Gastrocnemius medialis (tissue), 4 donors: ENCODE measurements around the gene BDNF. TPM values are rescaled to one million over a fixed set of nuclear protein-coding genes. Genes with fewer than 3 reads are reported as not detected.

Experiments
- ATAC-seq, 2 donors: fragments of 150-250 bp; one replicate each; pipeline ENCODE4 v1.9.1; 2016
- DNase-seq, 2 donors: peaks; one replicate each; pipeline ENCODE4 v3.0.0-alpha.2; 2019
- H3K27ac ChIP-seq, 4 donors: fragments of 200-600 bp; sonication (generic); 1 replicate in 1 of 4; 2 replicates in 3 of 4; pipeline ENCODE4 v1.5.1; 2016 to 2018; ENCODE audit warnings: mild to moderate bottlenecking in 2 of 4, moderate library complexity in 1 of 4
- H3K27me3 ChIP-seq, 3 donors: fragments of 200-600 bp; sonication (generic) in 2 of 3; 1 replicate in 1 of 3; 2 replicates in 2 of 3; pipeline versions ENCODE4 v1.5.1 to v1.6.0; 2016 to 2019; ENCODE audit warnings: mild to moderate bottlenecking in 1 of 3, moderate library complexity in 1 of 3
- H3K36me3 ChIP-seq, 2 donors: fragments of 200-600 bp; sonication (generic) in 1 of 2; one replicate each; pipeline ENCODE4 v1.5.1; 2017 to 2018
- H3K4me1 ChIP-seq, 2 donors: fragments of 200-600 bp; sonication (generic) in 1 of 2; one replicate each; pipeline ENCODE4 v1.5.1; 2016 to 2017; ENCODE audit warnings: mild to moderate bottlenecking in 2 of 2
- H3K4me3 ChIP-seq, 4 donors: fragments of 200-600 bp; sonication (generic) in 3 of 4; 1 replicate in 1 of 4; 2 replicates in 3 of 4; pipeline ENCODE4 v1.5.1; 2016 to 2019; ENCODE audit warnings: mild to moderate bottlenecking in 2 of 4
- H3K9me3 ChIP-seq, 3 donors: fragments of 200-600 bp; sonication (generic) in 2 of 3; 1 replicate in 1 of 3; 2 replicates in 2 of 3; pipeline ENCODE4 v1.5.1; 2016 to 2019
- POLR2A ChIP-seq, 2 donors: fragments of 450-650 bp; IDR thresholded peaks; one replicate each; pipeline ENCODE4 v1.6.1; 2017; ENCODE audit warnings: antibody characterized with exemption in 2 of 2, mild to moderate bottlenecking in 2 of 2, moderate library complexity in 2 of 2
- in situ Hi-C, 4 donors: fragments of 200-750 bp; cut with MboI; loops; one replicate each; pipeline versions ENCODE4 v1.15.0 to v1.8.0; 2017; ENCODE audit warnings: low sequenced_read_pairs in 4 of 4
- intact Hi-C: fragments of 100-400 bp; cut with DNase I; formaldehyde crosslinking; loops from one replicate; pipeline ENCODE4 v1.15.1; 2023; ENCODE audit warnings: low total_unique reads
- total RNA-seq, 4 donors: library from RNA; depleted of rRNA; stranded (reverse); fragments of >200 nt; gene quantifications; one replicate each; pipeline versions ENCODE4 v1.1.0 to v1.2.3, GENCODE V29; 2016
- TF ChIP-seq, protein P1 (sequence below), 5 experiments: fragments of 450-650 bp in 3 of 5; fragments of 200-600 bp in 2 of 5; sonication (generic) in 2 of 5; IDR thresholded peaks in 4 of 5; conservative IDR thresholded peaks in 1 of 5; 1 replicate in 4 of 5; 2 replicates in 1 of 5; pipeline ENCODE4 v1.5.1; 2016 to 2019; ENCODE audit warnings: antibody characterized with exemption in 5 of 5, mild to moderate bottlenecking in 3 of 5, moderate library complexity in 3 of 5

Gene BDNF
- total RNA-seq, 4 donors from 2014 or later: 0.09 TPM; not detected in 3

DNA sequence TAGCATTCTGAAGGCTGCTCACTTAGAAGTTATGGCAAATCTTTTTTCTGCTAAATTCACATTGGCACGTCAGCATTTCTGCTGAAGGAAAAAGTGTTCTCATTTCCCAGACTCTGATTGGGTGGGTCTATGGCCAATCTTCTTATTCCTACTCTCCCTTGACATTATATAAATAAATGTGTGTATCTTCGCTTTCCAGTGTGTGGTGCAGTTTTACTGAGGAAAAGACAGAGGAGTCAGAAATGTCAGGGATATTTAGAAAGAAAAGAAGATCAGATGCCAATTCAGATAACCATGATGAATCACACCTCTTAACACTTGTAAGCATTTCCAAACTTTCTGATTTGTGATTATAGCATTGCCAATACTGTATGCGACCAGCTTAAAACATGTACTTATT is 3.2 kb upstream of the BDNF start:
- Histone ChIP-seq H3K27ac (no peak overlapping the region), H3K4me3 (no peak overlapping the region), H3K36me3 (no peaks in the 10 kb centered on the region), H3K27me3 (peaks cover 0 to 21% (median 15%) of the 10 kb centered on the region in 3 donors), H3K4me1 (peaks cover 12 to 20% of the 10 kb centered on the region in 2 donors), H3K9me3 (no peaks in the 10 kb centered on the region)
- intact Hi-C loops: loop anchor here (5.0 kb wide), 1 partner anchor 56 kb away; no protein-coding TSS in a partner anchor
- TF ChIP-seq, protein P1, sequence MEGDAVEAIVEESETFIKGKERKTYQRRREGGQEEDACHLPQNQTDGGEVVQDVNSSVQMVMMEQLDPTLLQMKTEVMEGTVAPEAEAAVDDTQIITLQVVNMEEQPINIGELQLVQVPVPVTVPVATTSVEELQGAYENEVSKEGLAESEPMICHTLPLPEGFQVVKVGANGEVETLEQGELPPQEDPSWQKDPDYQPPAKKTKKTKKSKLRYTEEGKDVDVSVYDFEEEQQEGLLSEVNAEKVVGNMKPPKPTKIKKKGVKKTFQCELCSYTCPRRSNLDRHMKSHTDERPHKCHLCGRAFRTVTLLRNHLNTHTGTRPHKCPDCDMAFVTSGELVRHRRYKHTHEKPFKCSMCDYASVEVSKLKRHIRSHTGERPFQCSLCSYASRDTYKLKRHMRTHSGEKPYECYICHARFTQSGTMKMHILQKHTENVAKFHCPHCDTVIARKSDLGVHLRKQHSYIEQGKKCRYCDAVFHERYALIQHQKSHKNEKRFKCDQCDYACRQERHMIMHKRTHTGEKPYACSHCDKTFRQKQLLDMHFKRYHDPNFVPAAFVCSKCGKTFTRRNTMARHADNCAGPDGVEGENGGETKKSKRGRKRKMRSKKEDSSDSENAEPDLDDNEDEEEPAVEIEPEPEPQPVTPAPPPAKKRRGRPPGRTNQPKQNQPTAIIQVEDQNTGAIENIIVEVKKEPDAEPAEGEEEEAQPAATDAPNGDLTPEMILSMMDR (IDR thresholded peaks at IDR 0.05 in 4 of 5, conservative IDR thresholded peaks at IDR 0.05 in 1 of 5): no peak
- no peak for TF ChIP-seq POLR2A (IDR thresholded peaks at IDR 0.05)
- DNase-seq (no peak), ATAC-seq (no peak)
- in situ Hi-C loops: loop anchor here in 1 of 4 donors (25.0 kb wide), 1 partner anchor 834 kb away; no protein-coding TSS in a partner anchor

- Histone ChIP-seq H3K4me3 (no peak overlapping the region), H3K9me3 (no peaks in the 10 kb centered on the region), H3K4me1 (peaks cover 13 to 20% of the 10 kb centered on the region in 2 donors), H3K27me3 (peaks cover 0 to 27% (median 15%) of the 10 kb centered on the region in 3 donors), H3K36me3 (no peaks in the 10 kb centered on the region), H3K27ac (no peak overlapping the region)
- in situ Hi-C loops (loop anchor here in 1 of 4 donors (25.0 kb wide), 1 partner anchor 834 kb away; no protein-coding TSS in a partner anchor), intact Hi-C loops (loop anchor here (5.0 kb wide), 1 partner anchor 56 kb away; no protein-coding TSS in a partner anchor)
- no peak for TF ChIP-seq POLR2A (IDR thresholded peaks at IDR 0.05)
- TF ChIP-seq, protein P1 (IDR thresholded peaks at IDR 0.05 in 4 of 5, conservative IDR thresholded peaks at IDR 0.05 in 1 of 5): no peak
- ATAC-seq (no peak), DNase-seq (no peak)
Measured at GRCh38 chr11:27702811-27703210, 2.6 kb upstream of the BDNF start.

- DNase-seq (no peak), ATAC-seq (no peak)
- TF ChIP-seq, protein P1 (IDR thresholded peaks at IDR 0.05 in 4 of 5, conservative IDR thresholded peaks at IDR 0.05 in 1 of 5): no peak
- TF ChIP-seq POLR2A (IDR thresholded peaks at IDR 0.05): no peak
- intact Hi-C loops: loop anchor here (5.0 kb wide), 1 partner anchor 54 kb away; no protein-coding TSS in a partner anchor
- in situ Hi-C loops: loop anchor here in 1 of 4 donors (25.0 kb wide), 1 partner anchor 836 kb away; no protein-coding TSS in a partner anchor
- Histone ChIP-seq H3K36me3 (no peaks in the 10 kb centered on the region), H3K4me1 (peaks cover 13 to 20% of the 10 kb centered on the region in 2 donors), H3K4me3 (peak overlapping the region; percentile 58 to 63 (median 60)), H3K27me3 (peaks cover 0 to 34% (median 17%) of the 10 kb centered on the region in 3 donors), H3K27ac (no peak overlapping the region), H3K9me3 (no peaks in the 10 kb centered on the region)
Measured at GRCh38 chr11:27701355-27702105, 1.3 kb upstream of the BDNF start.

DNA sequence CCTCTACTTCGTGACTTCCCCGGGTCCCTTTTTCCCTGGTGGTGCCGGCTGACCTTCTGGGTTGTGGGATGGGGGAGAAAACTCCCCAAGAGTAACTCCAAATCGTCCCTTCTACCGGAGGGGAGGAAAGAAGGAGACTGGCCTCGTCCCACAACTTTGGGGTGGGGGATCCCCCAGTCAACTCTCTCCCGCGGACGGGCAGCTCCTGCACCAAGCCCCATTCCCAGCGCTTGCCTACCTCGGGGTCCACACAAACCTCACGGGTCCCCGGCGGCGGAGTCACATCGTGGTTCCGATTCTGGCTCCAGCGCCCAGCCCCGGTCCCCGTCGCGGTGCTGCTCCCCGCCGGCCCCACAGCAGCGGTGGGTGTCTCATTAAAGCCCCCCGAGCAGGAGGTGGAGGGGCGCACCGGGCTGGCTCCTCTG is 317 bp downstream of the BDNF start:
- H3K4me3 ChIP-seq: peak overlapping the region; percentile 58 to 63 (median 60)
- ATAC-seq (no peak), DNase-seq (no peak)
- TF ChIP-seq, protein P1 (IDR thresholded peaks at IDR 0.05 in 4 of 5, conservative IDR thresholded peaks at IDR 0.05 in 1 of 5): no peak
- TF ChIP-seq POLR2A (IDR thresholded peaks at IDR 0.05): no peak
- H3K27ac ChIP-seq: peak overlapping the region in 1 of 4 donors; percentile 13
- H3K36me3 ChIP-seq: no peaks in the 10 kb centered on the region
- in situ Hi-C loops: loop anchor here in 2 of 4 donors (25.0 kb wide), 1 partner anchor 837 kb away; no protein-coding TSS in a partner anchor
- intact Hi-C loops: loop anchor here (2.0 to 5.0 kb wide), 4 partner anchors 53 to 1632 kb away; no protein-coding TSS in a partner anchor
- H3K4me1 ChIP-seq: peaks cover 13 to 20% of the 10 kb centered on the region in 2 donors
- H3K9me3 ChIP-seq: no peaks in the 10 kb centered on the region
- peaks cover 0 to 34% (median 22%) of the 10 kb centered on the region in 3 donors for H3K27me3 ChIP-seq
